Measurements from ENCODE around the gene SAMD4B. TPM values are rescaled to one million over a fixed set of nuclear protein-coding genes. Genes with fewer than 3 reads are reported as not detected.

The SAMD4B gene
- total and polyA plus RNA-seq, 2 experiments from 2014 or later, result 104 to 172 TPM

DNA sequence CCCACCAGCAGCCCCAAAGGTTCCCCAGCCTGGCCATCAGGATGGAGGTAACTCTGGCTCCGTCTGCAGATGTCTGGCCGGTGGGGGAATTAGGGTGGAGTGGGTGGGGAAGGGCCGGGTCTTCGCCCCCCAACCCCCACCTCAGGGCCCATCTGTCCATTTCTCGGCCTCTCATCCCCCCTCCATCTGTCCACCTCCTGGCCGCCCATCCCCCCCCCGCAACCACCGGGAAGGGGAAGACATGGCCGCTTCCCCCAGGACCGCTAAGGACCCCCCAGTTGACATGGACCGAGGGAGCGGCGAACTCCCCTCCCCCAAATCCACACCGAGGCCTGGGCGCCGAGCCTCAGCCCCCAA lies 22.4 kb upstream of the SAMD4B start:
- peak overlapping the region; percentile 83 for H3K4me3 ChIP-seq
- no peaks in the 10 kb centered on the region; the same call in 1 of the 2 replicates for H4K20me1 ChIP-seq (replicated peaks; ENCODE audit: insufficient read depth)
- no peak overlapping the region for H3K27ac ChIP-seq (ENCODE audit: low read depth)
- Mint-ChIP-seq H3K27ac (no peak overlapping the region), H3K4me3 (peak overlapping the region; percentile 89), H3K9me3 (peaks cover 4% of the 10 kb centered on the region; the same call in 1 of the 3 replicates), H3K4me1 (peaks cover 11% of the 10 kb centered on the region), H3K27me3 (ENCODE audit: insufficient read depth, low read depth, poor library complexity) (peaks cover 27% of the 10 kb centered on the region), H3K36me3 (ENCODE audit: low read depth) (no peaks in the 10 kb centered on the region; the same call in 2 of the 3 replicates)
- H3K4me1 ChIP-seq (ENCODE audit: insufficient read depth), result peaks cover 7% of the 10 kb centered on the region
- TF ChIP-seq, protein P1, sequence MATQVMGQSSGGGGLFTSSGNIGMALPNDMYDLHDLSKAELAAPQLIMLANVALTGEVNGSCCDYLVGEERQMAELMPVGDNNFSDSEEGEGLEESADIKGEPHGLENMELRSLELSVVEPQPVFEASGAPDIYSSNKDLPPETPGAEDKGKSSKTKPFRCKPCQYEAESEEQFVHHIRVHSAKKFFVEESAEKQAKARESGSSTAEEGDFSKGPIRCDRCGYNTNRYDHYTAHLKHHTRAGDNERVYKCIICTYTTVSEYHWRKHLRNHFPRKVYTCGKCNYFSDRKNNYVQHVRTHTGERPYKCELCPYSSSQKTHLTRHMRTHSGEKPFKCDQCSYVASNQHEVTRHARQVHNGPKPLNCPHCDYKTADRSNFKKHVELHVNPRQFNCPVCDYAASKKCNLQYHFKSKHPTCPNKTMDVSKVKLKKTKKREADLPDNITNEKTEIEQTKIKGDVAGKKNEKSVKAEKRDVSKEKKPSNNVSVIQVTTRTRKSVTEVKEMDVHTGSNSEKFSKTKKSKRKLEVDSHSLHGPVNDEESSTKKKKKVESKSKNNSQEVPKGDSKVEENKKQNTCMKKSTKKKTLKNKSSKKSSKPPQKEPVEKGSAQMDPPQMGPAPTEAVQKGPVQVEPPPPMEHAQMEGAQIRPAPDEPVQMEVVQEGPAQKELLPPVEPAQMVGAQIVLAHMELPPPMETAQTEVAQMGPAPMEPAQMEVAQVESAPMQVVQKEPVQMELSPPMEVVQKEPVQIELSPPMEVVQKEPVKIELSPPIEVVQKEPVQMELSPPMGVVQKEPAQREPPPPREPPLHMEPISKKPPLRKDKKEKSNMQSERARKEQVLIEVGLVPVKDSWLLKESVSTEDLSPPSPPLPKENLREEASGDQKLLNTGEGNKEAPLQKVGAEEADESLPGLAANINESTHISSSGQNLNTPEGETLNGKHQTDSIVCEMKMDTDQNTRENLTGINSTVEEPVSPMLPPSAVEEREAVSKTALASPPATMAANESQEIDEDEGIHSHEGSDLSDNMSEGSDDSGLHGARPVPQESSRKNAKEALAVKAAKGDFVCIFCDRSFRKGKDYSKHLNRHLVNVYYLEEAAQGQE (IDR thresholded peaks at IDR 0.05; ENCODE audit: unreplicated experiment), result no peak
- TF ChIP-seq NANOG (IDR thresholded peaks at IDR 0.05; ENCODE audit: borderline replicate concordance) (no peak), EZH2phosphoT487 (IDR thresholded peaks at IDR 0.05; ENCODE audit: unreplicated experiment) (no peak), EZH2 (IDR thresholded peaks at IDR 0.05; ENCODE audit: low read depth, unreplicated experiment) (no peak), ZNF462 (CRISPR knock-in tag; IDR thresholded peaks at IDR 0.05) (no peak), STAT1 (IDR thresholded peaks at IDR 0.05; ENCODE audit: unreplicated experiment) (no peak), ZNF331 (CRISPR knock-in tag; IDR thresholded peaks at IDR 0.05; ENCODE audit: low read depth) (no peak), POLR2AphosphoS5 (IDR thresholded peaks at IDR 0.05; ENCODE audit: low read depth) (no peak), ETS1 (IDR thresholded peaks at IDR 0.05) (no peak), JUNB (IDR thresholded peaks at IDR 0.05; ENCODE audit: unreplicated experiment) (no peak), CTCF (conservative IDR thresholded peaks at IDR 0.05; ENCODE audit: low read depth in 2 of 2) (no peak), ZNF114 (CRISPR knock-in tag; IDR thresholded peaks at IDR 0.05) (no peak), CREB1 (CRISPR knock-in tag; IDR thresholded peaks at IDR 0.05; ENCODE audit: low read depth) (no peak)
- H3K4me2 ChIP-seq, result peak overlapping the region; percentile 89
- H3F3A ChIP-seq (replicated peaks; ENCODE audit: low read depth), result 0 out of 2 replicates have a peak, but pooled peaks cover 2% of the 10 kb centered on the region
- ATAC-seq (peak; percentile 18), DNase-seq (ENCODE audit: low spot score) (peak; percentile 16)
- H3K36me3 ChIP-seq (ENCODE audit: insufficient read depth), result no peaks in the 10 kb centered on the region
- peaks cover 11% of the 10 kb centered on the region; the same call in 1 of the 2 replicates for H3K27me3 ChIP-seq (ENCODE audit: insufficient read depth)
- peaks cover 5% of the 10 kb centered on the region; the same call in 1 of the 2 replicates for H3K79me2 ChIP-seq (replicated peaks; ENCODE audit: insufficient read depth)
- no peaks in the 10 kb centered on the region for H3K9me2 ChIP-seq (ENCODE audit: insufficient read depth)
- peak overlapping the region; percentile 92; the same call in 1 of the 2 replicates for H2AFZ ChIP-seq

Data from GM23338 (cell line).